ENCODE measurements around the gene CASQ2.

Gene CASQ2

DNA sequence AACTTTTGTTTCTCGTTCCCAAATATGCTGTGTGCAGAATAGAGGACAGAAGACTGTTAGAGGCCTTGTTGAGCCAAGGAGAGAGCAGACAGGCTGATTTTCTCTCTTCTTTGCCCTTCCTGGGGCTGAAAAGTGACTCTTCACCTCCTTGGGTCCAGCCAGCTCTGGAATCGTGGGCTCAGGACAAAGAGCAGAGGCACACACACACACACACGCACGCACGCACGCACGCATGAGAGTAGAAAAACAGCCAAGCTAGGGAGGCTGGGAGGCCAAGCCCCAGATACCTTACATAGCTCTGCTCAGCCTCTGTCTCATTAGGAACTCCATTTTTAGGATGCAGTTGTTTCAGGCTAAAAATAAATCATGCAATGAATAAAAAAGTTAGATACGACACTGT lies at the start of gene CASQ2:
CASQ2 (minus strand) TSS at position 166 of the 400 bp plus-strand sequence. CDS start 173 bp downstream, outside the sequence.
- DNase-seq (ENCODE audit: low spot score): no peak

- no peak for DNase-seq (ENCODE audit: low spot score)
Measured at GRCh38 chr1:115815694-115816093, 47.2 kb upstream of the CASQ2 start.

GRCh38 chr1:115814685-115815398 lies 46.3 kb upstream of the CASQ2 start:
- DNase-seq (ENCODE audit: low spot score): no peak

DNA sequence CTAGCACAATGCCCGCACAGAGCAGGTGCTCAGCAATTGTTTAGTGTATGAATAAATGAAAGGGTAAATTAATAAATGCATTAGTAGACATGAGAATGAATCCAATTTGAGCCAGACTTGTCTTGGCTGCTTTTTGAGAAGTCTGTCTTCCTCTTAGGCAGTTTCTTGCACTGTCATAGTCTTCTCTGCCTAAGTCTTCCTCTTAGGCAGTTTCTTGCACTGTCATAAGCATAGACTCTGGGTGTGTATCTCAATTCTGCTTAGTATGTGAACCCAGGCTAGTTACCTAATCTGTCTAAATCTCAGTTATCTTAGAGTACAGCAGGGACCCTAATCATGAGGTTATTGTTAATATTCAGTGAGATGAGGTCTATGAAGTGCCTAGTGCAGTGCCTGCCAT lies 45.2 kb upstream of the CASQ2 start:
- DNase-seq (ENCODE audit: low spot score): no peak

- no peak for DNase-seq (ENCODE audit: low spot score)
Measured at GRCh38 chr1:115811140-115811828, 42.8 kb upstream of the CASQ2 start.

DNA sequence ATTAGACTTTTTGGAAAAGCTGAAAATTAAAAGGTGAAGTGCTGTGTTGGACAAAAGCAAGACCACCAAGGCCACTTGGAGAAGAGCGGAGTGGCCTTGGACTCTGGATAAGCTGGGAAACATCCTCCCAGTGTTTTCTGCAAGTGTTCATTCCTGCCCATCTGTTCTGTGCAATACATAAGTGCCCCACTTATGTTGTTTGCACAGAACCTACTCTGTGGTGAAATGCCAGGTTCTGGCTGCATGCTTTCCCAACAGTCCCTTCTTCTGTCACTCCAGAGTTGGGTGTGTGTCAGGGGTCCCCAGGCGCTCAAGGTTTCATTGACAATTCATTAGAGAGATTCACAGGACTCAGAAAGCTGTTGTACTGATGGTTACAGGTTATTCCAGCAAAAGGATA lies 42.1 kb upstream of the CASQ2 start:
- DNase-seq (ENCODE audit: low spot score): no peak

DNA sequence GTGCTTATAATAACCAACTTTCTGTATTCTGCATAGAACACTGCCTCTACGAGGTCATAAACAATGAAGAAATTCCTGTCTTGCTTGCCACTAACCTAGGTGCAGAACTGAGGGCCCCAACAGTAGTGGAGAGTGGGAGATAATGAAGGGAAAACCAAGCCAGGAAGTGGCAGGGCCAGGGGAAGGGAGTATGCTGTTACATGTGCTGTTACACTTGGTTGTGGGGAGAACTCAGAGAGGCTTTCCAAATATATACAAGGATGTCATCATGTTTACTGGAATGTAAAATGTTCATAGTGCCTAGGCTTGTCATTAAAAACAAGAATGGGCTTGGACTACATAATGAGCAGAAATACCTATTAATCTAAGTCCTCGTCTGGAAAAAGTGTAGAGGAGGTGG lies 41.3 kb upstream of the CASQ2 start:
- DNase-seq (ENCODE audit: low spot score): no peak

DNA sequence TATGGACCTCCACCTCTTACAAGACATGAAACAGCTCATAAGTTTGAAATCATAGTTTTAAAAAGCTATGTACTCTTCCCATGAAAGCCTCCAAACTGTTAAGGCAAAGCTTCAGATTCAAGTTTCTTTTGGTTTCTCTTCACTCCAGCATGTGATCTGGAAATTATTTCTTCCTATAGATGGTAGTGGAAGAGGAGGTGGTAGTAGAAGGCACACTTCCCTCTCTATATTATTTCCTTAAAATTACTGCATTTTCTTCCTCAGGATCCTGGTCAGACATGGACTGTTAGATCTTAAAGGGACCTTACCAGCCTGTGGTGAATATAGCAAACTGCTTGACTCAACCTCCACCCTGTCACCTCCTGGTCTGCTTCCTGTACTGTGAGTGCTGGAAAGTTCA lies 40.6 kb upstream of the CASQ2 start:
- no peak for DNase-seq (ENCODE audit: low spot score)

DNA sequence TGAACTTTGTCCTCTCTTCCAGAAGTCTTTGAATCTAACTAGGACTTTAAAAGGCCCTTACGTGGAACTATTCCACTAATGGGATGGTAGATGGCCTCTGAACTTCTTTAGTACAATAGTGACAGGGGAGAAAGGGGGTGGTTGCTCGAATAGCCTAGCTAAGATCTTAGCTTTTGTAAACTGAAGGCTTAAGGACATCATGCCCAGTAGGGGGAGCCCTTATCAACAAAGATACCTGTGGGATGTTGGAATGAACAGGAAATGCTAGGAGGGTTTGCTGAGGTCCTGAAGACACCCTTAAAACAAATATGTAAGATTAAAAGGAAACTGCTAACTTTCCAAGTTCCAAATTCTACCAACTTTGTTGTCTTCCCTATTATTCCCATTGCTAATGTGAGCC lies 39.2 kb upstream of the CASQ2 start:
- DNase-seq (ENCODE audit: low spot score): peak; percentile 52

GRCh38 chr1:115805597-115805996 lies 37.1 kb upstream of the CASQ2 start:
- no peak for DNase-seq (ENCODE audit: low spot score)

- DNase-seq (ENCODE audit: low spot score): no peak
Measured at GRCh38 chr1:115802416-115802815, 33.9 kb upstream of the CASQ2 start.

GRCh38 chr1:115797486-115797885 lies 29.0 kb upstream of the CASQ2 start:
- no peak for DNase-seq (ENCODE audit: low spot score)

DNA sequence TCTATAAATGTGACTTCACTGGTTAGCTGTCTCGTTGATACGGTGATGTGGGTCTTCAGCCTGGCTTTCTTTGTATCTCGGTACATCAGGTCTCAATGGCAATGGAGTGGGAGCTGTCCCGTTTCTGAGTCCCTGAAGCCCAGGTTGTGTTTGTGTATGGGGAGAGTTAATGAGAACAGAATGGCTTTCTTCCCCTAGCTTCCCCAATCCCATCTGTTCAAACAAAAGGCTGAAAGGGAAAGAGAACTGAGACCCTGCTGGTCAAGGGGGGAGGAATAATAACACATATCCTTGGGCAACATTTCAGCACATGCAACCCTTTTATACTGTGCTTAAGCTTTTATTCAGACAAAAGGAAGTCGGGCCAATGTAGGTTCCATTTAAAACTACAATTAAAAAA lies 28.4 kb upstream of the CASQ2 start:
- DNase-seq (ENCODE audit: low spot score): no peak

DNA sequence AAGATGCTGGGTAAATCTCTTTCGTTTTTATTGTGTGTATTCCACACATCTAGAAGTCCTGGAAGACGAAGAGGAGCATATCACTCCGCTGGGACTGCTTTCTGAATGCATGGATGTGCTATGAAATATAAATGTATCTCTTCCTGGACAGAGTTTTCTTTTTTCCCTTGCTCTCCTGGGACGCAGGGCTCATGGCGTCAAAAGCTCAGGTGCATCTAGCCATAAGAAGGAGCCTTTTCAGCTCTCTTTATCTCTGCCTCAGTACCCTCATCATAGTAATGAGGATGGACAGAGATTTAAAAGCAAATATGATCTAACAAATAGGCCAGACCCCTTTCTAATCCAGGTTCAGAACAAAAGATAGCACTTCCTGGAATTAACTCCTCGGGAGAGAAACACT lies 27.5 kb upstream of the CASQ2 start:
- no peak for DNase-seq (ENCODE audit: low spot score)

DNA sequence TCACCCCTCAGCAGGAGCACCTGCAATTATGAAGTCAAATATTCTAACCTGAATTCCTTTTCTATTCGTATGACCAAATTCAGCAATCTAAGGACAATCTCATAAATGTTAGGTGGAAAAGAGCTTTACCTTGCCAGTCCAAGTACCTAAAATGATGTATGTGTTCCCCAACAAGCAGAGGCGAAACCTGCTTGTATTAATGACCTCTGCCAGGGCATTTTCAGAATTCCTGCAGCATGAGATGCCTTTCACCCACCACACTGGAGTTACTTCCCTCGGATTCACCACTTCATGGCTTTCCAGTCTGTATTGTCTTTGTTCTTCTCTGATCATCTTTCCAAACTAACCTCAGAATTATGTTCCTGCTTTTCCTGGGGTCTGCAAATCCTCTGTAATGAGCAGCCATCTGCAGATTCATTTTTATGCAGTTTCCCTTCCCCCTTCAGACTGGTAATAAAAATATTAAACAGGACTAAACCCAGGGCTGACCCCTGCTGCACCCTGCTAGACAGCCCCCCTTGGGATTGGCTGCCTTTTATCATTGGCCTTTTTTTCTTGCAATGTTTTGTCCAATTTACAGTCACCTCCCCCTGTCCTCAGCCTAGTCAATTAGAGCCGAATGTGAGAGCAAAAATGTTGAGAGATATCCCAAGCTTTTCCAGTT lies 26.6 kb upstream of the CASQ2 start:
- DNase-seq (ENCODE audit: low spot score): no peak

DNA sequence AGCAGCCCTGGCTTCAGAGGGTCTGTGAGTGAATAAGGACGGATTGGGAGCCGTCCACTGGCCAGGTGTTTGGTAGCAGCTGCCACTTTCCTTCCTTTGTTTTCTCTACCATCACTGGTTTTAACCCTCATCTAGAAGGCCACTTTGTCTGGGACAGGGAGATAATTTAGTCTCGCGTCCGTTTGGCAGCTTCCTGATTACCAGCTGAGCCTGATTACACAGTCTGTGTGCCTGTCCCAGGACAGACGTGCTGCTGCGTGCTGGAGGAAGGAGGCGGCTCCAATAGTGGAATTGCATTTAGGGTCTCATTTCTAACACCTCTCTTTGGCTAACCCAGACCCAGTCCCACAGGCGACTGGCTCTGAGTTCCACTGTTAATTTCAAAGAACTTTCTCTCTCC lies 24.6 kb upstream of the CASQ2 start:
- DNase-seq (ENCODE audit: low spot score): no peak

DNA sequence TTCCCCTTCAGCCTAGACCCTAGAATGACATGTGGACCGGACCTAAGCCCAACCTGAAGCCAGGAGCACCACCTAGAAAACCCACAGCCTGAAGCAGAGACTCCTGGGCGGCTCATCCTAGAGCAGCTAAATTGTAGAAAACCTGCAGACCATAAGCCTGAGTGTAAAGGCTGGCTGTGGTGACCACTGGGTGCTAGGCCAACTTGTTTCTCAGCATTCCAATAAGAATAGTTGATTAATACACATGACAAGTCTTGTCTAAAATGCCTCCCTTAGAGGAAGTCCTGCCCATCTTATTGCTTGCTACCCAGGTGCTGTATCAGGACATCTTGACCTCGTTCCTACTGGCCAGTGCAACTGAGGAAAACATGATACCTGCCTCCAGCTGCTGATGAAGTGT lies 23.3 kb upstream of the CASQ2 start:
- DNase-seq (ENCODE audit: low spot score): no peak

DNA sequence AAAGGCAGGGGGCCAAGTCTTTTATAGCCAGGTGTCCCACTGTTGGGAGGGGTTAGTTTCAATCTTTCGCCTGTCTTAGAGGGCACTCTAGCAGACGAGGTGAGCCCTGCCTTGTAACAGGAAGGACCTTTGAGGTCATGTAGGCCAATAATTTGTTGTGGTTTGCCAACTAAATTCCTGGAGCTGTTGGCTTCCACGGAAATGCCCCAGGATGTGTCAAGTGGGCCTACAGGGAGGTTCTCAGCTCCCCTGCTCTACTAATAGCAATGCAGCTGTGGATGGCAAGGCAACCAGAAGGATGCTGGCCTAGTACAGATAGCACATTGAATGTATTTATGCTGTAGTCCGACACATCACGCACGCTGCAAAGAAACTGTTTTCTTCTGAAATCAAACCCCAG lies 22.3 kb upstream of the CASQ2 start:
- no peak for DNase-seq (ENCODE audit: low spot score)

- DNase-seq (ENCODE audit: low spot score): no peak
Measured at GRCh38 chr1:115790356-115790755, 21.8 kb upstream of the CASQ2 start.

DNA sequence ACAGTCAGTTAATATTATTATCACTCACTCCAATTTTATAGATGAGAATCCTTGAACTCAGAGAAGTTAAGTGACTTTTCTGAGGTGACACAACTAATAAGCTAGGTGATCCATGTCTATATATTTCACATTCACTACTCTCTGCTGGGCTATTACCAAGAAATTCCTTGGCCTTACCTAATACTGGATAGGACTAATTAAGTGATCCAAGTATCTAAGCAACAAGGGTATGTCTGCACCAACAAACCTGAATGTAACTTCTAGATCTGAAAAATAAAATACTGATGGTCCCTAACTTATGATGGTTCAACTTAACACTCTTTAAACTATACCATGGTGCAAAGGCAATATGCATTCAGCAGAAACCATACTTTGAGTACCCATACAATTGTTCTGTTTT lies 14.8 kb upstream of the CASQ2 start:
- DNase-seq (ENCODE audit: low spot score): no peak

DNA sequence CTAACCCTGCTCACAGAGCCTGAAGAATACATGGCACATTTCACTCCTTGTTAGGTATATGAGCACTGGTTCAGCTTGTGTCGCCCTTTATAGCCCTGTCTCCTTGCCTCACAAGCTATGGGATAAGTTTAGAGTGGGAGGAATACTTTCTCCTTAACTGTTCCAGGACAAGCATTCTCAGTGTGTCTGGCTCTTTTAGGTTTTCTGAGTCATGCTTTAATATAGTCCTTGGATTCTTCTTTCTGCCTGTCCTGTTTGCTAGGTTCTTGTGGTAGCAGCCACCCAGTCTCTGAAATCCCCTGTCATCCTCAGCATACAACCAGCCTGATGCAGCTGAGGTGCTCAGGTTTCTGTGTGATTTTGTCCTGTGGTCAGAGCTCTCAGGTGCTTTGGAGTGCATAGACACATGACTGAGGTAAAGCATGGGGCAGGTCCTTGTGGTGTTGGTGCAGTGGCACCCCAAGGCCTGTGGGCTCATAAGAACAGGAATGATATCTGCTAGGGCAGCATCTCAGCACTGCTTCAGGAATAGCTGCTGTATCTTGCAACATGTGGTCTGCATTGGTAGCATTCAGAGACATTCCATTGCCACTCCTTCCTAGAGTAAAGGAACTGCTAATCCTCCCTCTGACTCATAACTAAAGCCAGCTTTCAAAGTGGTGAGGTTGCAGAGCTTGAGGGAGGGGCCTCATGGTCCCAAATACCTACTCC lies 14.2 kb upstream of the CASQ2 start:
- DNase-seq (ENCODE audit: low spot score): peak; percentile 60

DNA sequence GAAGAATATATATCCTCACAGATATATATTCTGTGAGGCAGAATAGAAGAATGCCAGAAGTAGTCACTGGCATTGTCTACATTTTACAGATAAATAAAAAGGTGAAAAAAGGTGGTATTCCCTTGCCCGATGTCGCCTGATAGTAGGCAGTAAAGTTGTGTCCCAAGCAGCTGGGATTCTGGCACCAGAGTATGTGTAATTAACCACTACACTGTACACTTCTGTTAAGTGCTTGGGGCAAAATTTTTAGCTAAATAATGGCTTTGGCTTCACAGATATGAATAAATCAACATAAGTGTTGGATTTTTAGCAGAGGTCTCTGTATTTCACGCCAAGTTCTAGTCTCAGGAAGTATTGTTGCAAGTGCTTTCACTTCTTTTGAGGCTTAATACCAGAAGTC lies 13.3 kb upstream of the CASQ2 start:
- DNase-seq (ENCODE audit: low spot score): no peak

DNA sequence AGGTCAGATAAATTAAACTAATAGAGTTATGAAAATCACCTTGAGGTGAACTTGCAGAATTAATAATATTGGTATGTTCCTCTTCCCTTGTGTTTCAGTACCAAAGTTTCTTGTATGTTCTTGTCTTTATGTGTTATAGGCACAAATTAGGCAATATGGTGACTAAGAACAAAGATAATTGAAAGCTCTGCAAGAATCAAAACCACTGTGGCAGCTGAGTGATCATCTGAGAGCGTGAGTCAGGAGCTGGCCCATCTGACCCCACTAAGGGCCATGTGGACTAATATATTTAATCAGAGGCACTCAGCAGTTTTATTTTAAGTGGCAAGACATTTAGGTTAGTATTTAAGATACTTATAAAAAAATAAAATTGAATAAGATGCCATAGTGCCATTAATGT lies 12.8 kb upstream of the CASQ2 start:
- no peak for DNase-seq (ENCODE audit: low spot score)

Data from AG08396 (cell line).